ENCODE measurements around the gene XRCC5. TPM values are rescaled to one million over a fixed set of nuclear protein-coding genes. Genes with fewer than 3 reads are reported as not detected.

Gene XRCC5
- total RNA-seq, 6 experiments from 2014 or later: 92.0 to 131 (median 106) TPM

- Histone ChIP-seq H3K27me3 (no peaks in the 10 kb centered on the region), H3K4me1 (no peaks in the 10 kb centered on the region), H3K4me3 (no peak overlapping the region), H3K9me3 (no peaks in the 10 kb centered on the region), H3K36me3 (no peaks in the 10 kb centered on the region), H3K27ac (no peak overlapping the region)
- ATAC-seq: no peak
- intact Hi-C loops (cut with DNase I): no loop called here
- WGBS (ENCODE audit: insufficient coverage, low coverage, low lambda C conversion rate, missing lambda C conversion rate): 92% methylated on average over 1 of the region's 1 CpG
- no peak for DNase-seq
- no peak for TF ChIP-seq CTCF (IDR thresholded peaks at IDR 0.05)
- TF ChIP-seq POLR2A (IDR thresholded peaks at IDR 0.05): no peak
Measured at GRCh38 chr2:216232721-216233120, 123.6 kb downstream of the XRCC5 start.

DNA sequence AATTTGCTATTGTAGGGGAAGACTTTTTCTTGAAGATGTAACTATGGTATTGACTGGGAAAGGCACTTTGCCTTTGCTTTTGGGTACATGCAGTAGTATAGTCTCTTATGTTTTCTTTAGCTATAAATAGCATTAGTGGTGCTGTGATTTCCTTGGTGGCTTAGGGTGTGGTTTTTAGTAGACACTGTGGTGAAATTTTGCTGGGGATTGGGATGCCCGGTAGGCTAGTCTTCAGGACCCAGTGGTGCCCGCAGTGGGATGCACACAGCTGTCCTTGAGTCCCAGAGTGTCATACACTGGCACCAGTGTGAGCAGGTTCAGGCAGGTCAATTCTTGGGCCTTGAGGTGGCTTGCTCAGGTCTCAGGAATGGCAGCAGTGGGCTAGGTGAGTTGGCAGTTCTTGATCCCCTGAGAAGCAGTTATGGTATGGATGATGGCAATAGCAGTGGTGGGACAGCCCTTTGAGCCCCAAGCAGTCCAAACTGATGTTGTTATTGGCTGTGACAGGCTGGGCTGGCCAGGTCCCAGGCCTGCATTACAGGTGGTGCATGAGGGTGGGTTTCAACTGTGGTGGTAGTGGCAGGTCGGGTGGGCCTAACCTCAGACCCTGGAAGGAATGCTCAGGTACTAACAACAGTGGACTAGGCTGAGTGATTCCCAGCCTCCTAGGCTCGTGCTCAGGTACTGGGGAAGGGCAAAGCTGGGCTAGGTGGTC is 124.3 kb downstream of the XRCC5 start:
- Histone ChIP-seq H3K4me3 (no peak overlapping the region), H3K4me1 (no peaks in the 10 kb centered on the region), H3K27ac (no peak overlapping the region), H3K9me3 (no peaks in the 10 kb centered on the region), H3K36me3 (no peaks in the 10 kb centered on the region), H3K27me3 (no peaks in the 10 kb centered on the region)
- DNase-seq (no peak), ATAC-seq (no peak)
- 100% methylated on average over 1 of the region's 4 CpGs for WGBS (ENCODE audit: insufficient coverage, low coverage, low lambda C conversion rate, missing lambda C conversion rate)
- TF ChIP-seq CTCF (IDR thresholded peaks at IDR 0.05): no peak
- TF ChIP-seq POLR2A (IDR thresholded peaks at IDR 0.05): no peak
- intact Hi-C loops (cut with DNase I): no loop called here

DNA sequence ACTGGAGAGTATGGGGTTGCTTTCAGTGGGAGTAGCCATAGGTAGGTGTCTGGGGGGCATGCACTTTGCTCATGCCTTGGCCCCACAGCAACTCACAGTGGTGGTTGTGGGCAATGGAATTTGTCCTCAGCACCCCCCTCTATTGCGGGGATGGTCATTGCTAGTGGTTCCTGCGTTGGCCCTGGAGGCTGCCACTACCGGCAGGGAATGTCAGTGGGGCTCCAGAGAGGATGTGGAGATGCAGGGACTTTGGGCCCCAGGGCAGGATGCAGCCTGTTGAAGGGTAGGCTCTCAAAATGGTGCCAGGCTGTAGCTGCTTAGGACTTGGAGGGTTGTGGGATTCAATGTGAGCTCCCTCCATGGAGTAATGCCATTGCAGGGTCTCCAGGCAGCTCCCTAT is 125.0 kb downstream of the XRCC5 start:
- TF ChIP-seq POLR2A (IDR thresholded peaks at IDR 0.05) (no peak), CTCF (IDR thresholded peaks at IDR 0.05) (no peak)
- no peaks in the 10 kb centered on the region for H3K4me1 ChIP-seq
- WGBS (ENCODE audit: insufficient coverage, low coverage, low lambda C conversion rate, missing lambda C conversion rate): no CpG with 5 or more reads among the region's 3 CpGs
- H3K4me3 ChIP-seq: no peak overlapping the region
- H3K36me3 ChIP-seq: no peaks in the 10 kb centered on the region
- intact Hi-C loops (cut with DNase I): no loop called here
- H3K27ac ChIP-seq: no peak overlapping the region
- H3K27me3 ChIP-seq: no peaks in the 10 kb centered on the region
- ATAC-seq (no peak), DNase-seq (no peak)
- H3K9me3 ChIP-seq: no peaks in the 10 kb centered on the region

DNA sequence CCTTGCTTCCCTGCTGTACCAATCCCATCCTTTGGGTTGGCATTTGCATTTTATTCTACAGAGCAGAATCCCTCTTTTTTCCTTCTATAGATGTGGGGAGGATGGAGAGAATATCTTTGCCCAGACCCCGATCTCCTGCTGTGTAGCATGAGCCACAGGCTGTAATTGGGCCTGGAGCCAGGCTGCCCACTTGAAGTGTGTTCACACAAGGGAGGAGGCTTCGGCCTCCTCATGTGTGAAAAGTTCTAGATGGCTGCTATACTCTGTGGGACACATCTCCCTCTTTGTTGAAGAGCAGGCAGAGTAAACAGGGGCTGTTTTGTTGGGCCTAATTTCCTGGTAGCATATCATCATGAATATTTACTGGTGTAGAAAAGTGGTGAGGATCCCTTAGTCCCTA is 126.3 kb downstream of the XRCC5 start:
- ATAC-seq: no peak
- no peaks in the 10 kb centered on the region for H3K9me3 ChIP-seq
- WGBS (ENCODE audit: insufficient coverage, low coverage, low lambda C conversion rate, missing lambda C conversion rate): 93% methylated on average over 2 of the region's 2 CpGs

More for the DNA sequence above, 126.3 kb downstream of the XRCC5 start:
- TF ChIP-seq CTCF (IDR thresholded peaks at IDR 0.05) (no peak), POLR2A (IDR thresholded peaks at IDR 0.05) (no peak)
- no peak for DNase-seq
- no peaks in the 10 kb centered on the region for H3K4me1 ChIP-seq
- H3K27ac ChIP-seq: no peak overlapping the region
- no peak overlapping the region for H3K4me3 ChIP-seq
- H3K36me3 ChIP-seq: no peaks in the 10 kb centered on the region
- intact Hi-C loops (cut with DNase I): no loop called here
- no peaks in the 10 kb centered on the region for H3K27me3 ChIP-seq
